ENCODE results near the gene DHRS4.

Gene DHRS4

GRCh38 chr14:23953464-23954278, at the start of gene DHRS4:
DHRS4 (plus strand) TSS chr14:23953770; CDS start chr14:23953789, 19 bp downstream.
- DNase-seq = peak; percentile 85

GRCh38 chr14:23910101-23910875, 43.3 kb upstream of the DHRS4 start:
- peak; percentile 35 for DNase-seq

- no peak for DNase-seq
Measured at GRCh38 chr14:23910876-23911210, 42.7 kb upstream of the DHRS4 start.

- no peak for DNase-seq
Measured at GRCh38 chr14:23915559-23915958, 38.0 kb upstream of the DHRS4 start.

GRCh38 chr14:23916004-23916403, 37.6 kb upstream of the DHRS4 start:
- DNase-seq = no peak

GRCh38 chr14:23916446-23916845, 37.1 kb upstream of the DHRS4 start:
- no peak for DNase-seq

GRCh38 chr14:23922545-23922944, 31.0 kb upstream of the DHRS4 start:
- DNase-seq = no peak

- no peak for DNase-seq
Measured at GRCh38 chr14:23925523-23926075, 28.0 kb upstream of the DHRS4 start.

- no peak for DNase-seq
Measured at GRCh38 chr14:23926543-23926942, 27.0 kb upstream of the DHRS4 start.

- DNase-seq = no peak
Measured at GRCh38 chr14:23929136-23929535, 24.4 kb upstream of the DHRS4 start.

GRCh38 chr14:23929822-23930294, 23.7 kb upstream of the DHRS4 start:
- DNase-seq = peak; percentile 90

GRCh38 chr14:23930742-23931141, 22.8 kb upstream of the DHRS4 start:
- no peak for DNase-seq

GRCh38 chr14:23931721-23932289, 21.8 kb upstream of the DHRS4 start:
- no peak for DNase-seq

- no peak for DNase-seq
Measured at GRCh38 chr14:23932639-23933038, 20.9 kb upstream of the DHRS4 start.

- DNase-seq = no peak
Measured at GRCh38 chr14:23933108-23933741, 20.3 kb upstream of the DHRS4 start.

GRCh38 chr14:23933742-23934128, 19.8 kb upstream of the DHRS4 start:
- no peak for DNase-seq

- DNase-seq = no peak
Measured at GRCh38 chr14:23935158-23935557, 18.4 kb upstream of the DHRS4 start.

GRCh38 chr14:23936084-23936829, 17.3 kb upstream of the DHRS4 start:
- DNase-seq = no peak

GRCh38 chr14:23937203-23937602, 16.4 kb upstream of the DHRS4 start:
- no peak for DNase-seq

- no peak for DNase-seq
Measured at GRCh38 chr14:23938823-23939222, 14.7 kb upstream of the DHRS4 start.

- DNase-seq = no peak
Measured at GRCh38 chr14:23939607-23940326, 13.8 kb upstream of the DHRS4 start.

- no peak for DNase-seq
Measured at GRCh38 chr14:23941230-23941629, 12.3 kb upstream of the DHRS4 start.

Measured in activated CD4-positive, alpha-beta T cell treated with anti-CD3 and anti-CD28 coated beads for 48 hours (primary cell).